GM12878 (cell line): ENCODE results near the gene NKG7. TPM values are rescaled to one million over a fixed set of nuclear protein-coding genes. Genes with fewer than 3 reads are reported as not detected.
A peak's percentile ranks its signal among the peaks of the same experiment; 100 is the strongest.

Source experiments
- BACH1 ChIP-seq: fragments of 450-650 bp; IDR thresholded peaks from 2 replicates; pipeline ENCODE4 v1.6.1; 2017; ENCODE audit warnings: mild to moderate bottlenecking, borderline replicate concordance
- BHLHE40 ChIP-seq, 2 experiments: fragments of 450-650 bp in 1 of 2; IDR thresholded peaks; 2 replicates each; pipeline ENCODE4 v1.6.1; 2011 to 2017; ENCODE audit warnings: low read depth in 2 of 2, borderline replicate concordance in 1 of 2, improper control_type of control experiment in 1 of 2, low read length in 1 of 2, mild to moderate bottlenecking in 1 of 2
- CBX3 ChIP-seq: fragments of 200-600 bp; sonication (generic); IDR thresholded peaks from 2 replicates; pipeline ENCODE4 v1.6.1; 2016; ENCODE audit warnings: low read depth, borderline replicate concordance
- E2F8 ChIP-seq: fragments of 450-650 bp; IDR thresholded peaks from 2 replicates; pipeline ENCODE4 v1.6.1; 2018; ENCODE audit warnings: mild to moderate bottlenecking, low read depth, moderate library complexity; ENCODE audit not compliant: partially characterized antibody
- E4F1 ChIP-seq: fragments of 450-650 bp; IDR thresholded peaks from 2 replicates; pipeline ENCODE4 v1.6.1; 2018; ENCODE audit warnings: borderline replicate concordance, mild to moderate bottlenecking; ENCODE audit not compliant: partially characterized antibody
- EED ChIP-seq: sonication (generic); IDR thresholded peaks from 2 replicates; pipeline ENCODE4 v1.6.1; 2016; ENCODE audit warnings: antibody characterized with exemption, low read depth
- EP300 ChIP-seq, 2 experiments: fragments of 150-350 bp in 1 of 2; IDR thresholded peaks; 2 replicates each; pipeline ENCODE4 v1.6.1; 2011 to 2012; ENCODE audit warnings: low read depth in 2 of 2, low read length in 2 of 2, borderline replicate concordance in 1 of 2, improper control_type of control experiment in 1 of 2, inconsistent platforms in 1 of 2; ENCODE audit not compliant: control insufficient read depth in 1 of 2
- EZH2 ChIP-seq: IDR thresholded peaks from 2 replicates; pipeline ENCODE4 v1.6.1; 2012; ENCODE audit warnings: low read depth, mild to moderate bottlenecking, control low read depth, inconsistent platforms, low read length, borderline replicate concordance; ENCODE audit not compliant: control insufficient read depth
- FOS ChIP-seq: IDR thresholded peaks from 3 replicates; pipeline ENCODE4 v1.6.1; 2011; ENCODE audit warnings: borderline replicate concordance; ENCODE audit not compliant: insufficient read length; ENCODE audit errors: extremely low read depth
- FOXK2 ChIP-seq: fragments of 450-650 bp; IDR thresholded peaks from 2 replicates; pipeline ENCODE4 v1.6.1; 2017; ENCODE audit warnings: mild to moderate bottlenecking, moderate library complexity
- IKZF1 ChIP-seq: fragments of 450-650 bp; conservative IDR thresholded peaks from 2 replicates; pipeline ENCODE4 v1.6.1; 2017; ENCODE audit warnings: antibody characterized with exemption, mild to moderate bottlenecking
- IRF3 ChIP-seq: fragments of 450-650 bp; IDR thresholded peaks from 2 replicates; pipeline ENCODE4 v1.6.1; 2014; ENCODE audit warnings: mild to moderate bottlenecking
- JUND ChIP-seq: IDR thresholded peaks from 2 replicates; pipeline ENCODE4 v1.6.1; 2012; ENCODE audit warnings: low read depth, mild to moderate bottlenecking, low read length, improper control_type of control experiment, moderate library complexity
- NFYB ChIP-seq: IDR thresholded peaks from 2 replicates; pipeline ENCODE4 v1.6.1; 2011; ENCODE audit warnings: low read depth, mild to moderate bottlenecking, low read length, improper control_type of control experiment, moderate library complexity; ENCODE audit not compliant: insufficient read depth
- PAX5 ChIP-seq: IDR thresholded peaks from 2 replicates; pipeline ENCODE4 v1.6.1; 2011; ENCODE audit warnings: low read depth, low read length, borderline replicate concordance
- RAD51 ChIP-seq: fragments of 450-650 bp; IDR thresholded peaks from 2 replicates; pipeline ENCODE4 v1.6.1; 2016; ENCODE audit warnings: moderate library complexity, mild to moderate bottlenecking, inconsistent platforms
- RELB ChIP-seq: fragments of 450-650 bp; IDR thresholded peaks from 2 replicates; pipeline ENCODE4 v1.6.1; 2017; ENCODE audit warnings: low read depth, mild to moderate bottlenecking, moderate library complexity
- SMAD5 ChIP-seq: IDR thresholded peaks from 2 replicates; pipeline ENCODE4 v1.6.1; 2016; ENCODE audit warnings: antibody characterized with exemption, low read depth
- SREBF1 ChIP-seq: IDR thresholded peaks from 2 replicates; pipeline ENCODE4 v1.6.1; 2012; ENCODE audit warnings: mild to moderate bottlenecking, low read length
- YBX1 ChIP-seq: fragments of 450-650 bp; IDR thresholded peaks from 2 replicates; pipeline ENCODE4 v1.6.1; 2016; ENCODE audit warnings: antibody characterized with exemption
- YY1 ChIP-seq: IDR thresholded peaks from 2 replicates; pipeline ENCODE4 v1.6.1; 2011; ENCODE audit warnings: low read depth, mild to moderate bottlenecking, low read length
- ZBED1 ChIP-seq: IDR thresholded peaks from 2 replicates; pipeline ENCODE4 v1.6.1; 2016; ENCODE audit warnings: borderline replicate concordance
- ZNF217 ChIP-seq: fragments of 450-650 bp; IDR thresholded peaks from 2 replicates; pipeline ENCODE4 v1.6.1; 2017; ENCODE audit warnings: antibody characterized with exemption, mild to moderate bottlenecking
- polyA plus RNA-seq, 11 experiments: library from polyadenylated mRNA; depleted of rRNA in 4 of 11; unstranded in 6 of 11; stranded (reverse) in 5 of 11; fragments of >200 nt; fragmentation: Nextera tagmentation in 4 of 11; fragmentation: Illumina TruSeq in 1 of 11; extraction: Ambion mirVana in 4 of 11; extraction: Trizol in 1 of 11; gene quantifications; 1 replicate in 1 of 11; 2 replicates in 10 of 11; pipeline versions ENCODE4 v1.2.1 to v1.2.3, GENCODE V29; 2011 to 2016; ENCODE audit warnings: inconsistent platforms in 2 of 11, missing spikeins in 2 of 11, low read depth in 1 of 11
- total RNA-seq, 4 experiments: library from RNA; depleted of rRNA in 3 of 4; stranded (reverse); fragments of >200 nt in 3 of 4; fragmentation: Illumina TruSeq in 1 of 4; extraction: Trizol in 1 of 4; gene quantifications; 2 replicates each; pipeline versions ENCODE4 v1.2.1 to v1.2.3, GENCODE V29; 2013 to 2021

NKG7 gene
- total and polyA plus RNA-seq, 10 of the 15 experiments (the other 5 are each of a cell fraction or from before 2014, with no cell fraction given) = 10.0 to 48.7 (median 22.3) TPM

GRCh38 chr19:51375504-51376221 lies 3.2 kb upstream of the NKG7 start (continued):
- TF ChIP-seq E2F8 (no peak), FOS (no peak), IRF3 (no peak), YY1 (no peak), JUND (no peak), CBX3 (no peak), IKZF1 (peak; percentile 93), E4F1 (no peak), RELB (peak; percentile 73), PAX5 (peak; percentile 47; the same call in 1 of the 2 replicates), ZBED1 (no peak; the same call in 1 of the 2 replicates), RAD51 (no peak), SREBF1 (no peak), EP300 (IDR thresholded peaks at IDR 0.05; ENCODE audit: borderline replicate concordance in 1 of 2, control insufficient read depth in 1 of 2, low read depth in 2 of 2, low read length in 2 of 2) (no peak), EZH2 (no peak), ZNF217 (no peak), SMAD5 (no peak), BACH1 (no peak), BHLHE40 (IDR thresholded peaks at IDR 0.05; ENCODE audit: borderline replicate concordance in 1 of 2, low read depth in 2 of 2, low read length in 1 of 2) (peak; percentile 39 to 83; a peak in 3 of 4 replicates), FOXK2 (no peak), NFYB (no peak), EED (peak; percentile 96), YBX1 (no peak)
